Left ventricle myocardium inferior (tissue), 1 donor: Measurements from ENCODE around the gene BMX. TPM values are rescaled to one million over a fixed set of nuclear protein-coding genes. Genes with fewer than 3 reads are reported as not detected.

Experiments used
- DNase-seq: peaks from one replicate; pipeline ENCODE4 v3.0.0-alpha.2; 2020
- H3K27ac ChIP-seq: fragments of 200-600 bp; replicated peaks from 2 replicates; pipeline ENCODE4 v1.8.0; 2021
- H3K27me3 ChIP-seq: fragments of 200-600 bp; 2 replicates; pipeline ENCODE4 v1.8.0; 2021; ENCODE audit warnings: low read depth
- H3K36me3 ChIP-seq: fragments of 200-600 bp; 2 replicates; pipeline ENCODE4 v1.8.0; 2021
- H3K4me1 ChIP-seq: fragments of 200-600 bp; 2 replicates; pipeline ENCODE4 v1.8.0; 2021
- H3K4me3 ChIP-seq: fragments of 200-600 bp; 2 replicates; pipeline ENCODE4 v1.8.0; 2021; ENCODE audit warnings: mild to moderate bottlenecking, moderate library complexity
- H3K9me3 ChIP-seq: fragments of 200-600 bp; replicated peaks from 2 replicates; pipeline ENCODE4 v1.8.0; 2021
- intact Hi-C: fragments of 100-400 bp; cut with micrococcal nuclease; formaldehyde crosslinking; loops from one replicate; pipeline ENCODE4 v1.11.0; 2022
- total RNA-seq: library from RNA; stranded (reverse); fragmentation: NEBNext Ultra II Directional; extraction: Animal tissue kit (Norgen Biotek cat#: 25700); gene quantifications from one replicate; pipeline ENCODE4 v1.2.1, GENCODE V29; 2021
- TF ChIP-seq, protein P1 (sequence below): fragments of 200-600 bp; IDR thresholded peaks from 2 replicates; pipeline ENCODE4 v1.8.0; 2021; ENCODE audit warnings: antibody characterized with exemption, mild to moderate bottlenecking, borderline replicate concordance
- donor health status: DM: no; HTN: yes; CAD: no; lungs with severe emphysema.

BMX gene
- total RNA-seq, 1 donor from 2014 or later: 3.3 TPM

DNA sequence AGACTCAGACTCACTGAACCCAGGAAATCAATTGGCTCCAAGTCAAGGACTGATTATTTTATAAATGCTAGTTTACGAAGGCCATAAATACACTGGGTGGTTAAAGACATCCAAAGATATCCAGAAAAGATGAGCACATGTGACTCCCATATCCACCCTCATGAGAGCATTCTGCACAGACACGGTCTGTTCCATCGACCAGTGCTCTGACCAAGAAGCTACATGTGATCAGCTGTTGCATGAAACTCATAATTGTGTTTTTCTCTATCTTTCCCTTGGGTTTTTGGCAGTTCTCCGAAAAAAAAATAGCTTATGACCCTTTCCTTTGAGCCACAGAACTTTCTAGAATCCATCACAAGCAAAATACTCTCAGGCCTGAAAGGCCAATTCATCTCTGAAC, 4.8 kb upstream of the BMX start:
- H3K27me3 ChIP-seq: no peaks in the 10 kb centered on the region

DNA sequence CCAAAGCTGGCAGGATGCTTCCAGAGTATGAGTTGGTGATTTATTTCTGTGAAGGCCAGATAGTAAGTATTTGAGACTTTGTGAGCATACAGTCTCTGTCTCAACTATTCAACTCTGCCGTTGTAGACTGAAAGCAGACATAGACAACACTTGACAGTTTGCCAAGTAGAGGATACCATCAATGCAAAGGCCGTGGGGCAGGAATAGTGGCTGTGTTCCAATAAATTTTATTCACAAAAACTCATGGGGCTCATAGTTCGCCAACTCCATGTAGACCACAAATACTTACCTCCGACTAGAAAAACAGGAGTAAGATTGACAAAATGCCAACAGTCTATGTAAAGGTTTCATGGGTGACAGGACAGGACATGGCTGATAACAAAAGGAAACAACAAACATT, 3.8 kb upstream of the BMX start:
- no peak for DNase-seq
- H3K4me3 ChIP-seq: no peak overlapping the region
- H3K27me3 ChIP-seq: no peaks in the 10 kb centered on the region
- intact Hi-C loops: loop anchor here (10.0 kb wide), 1 partner anchor 68 kb away; no protein-coding TSS in a partner anchor
- H3K27ac ChIP-seq: no peak overlapping the region
- H3K36me3 ChIP-seq: no peaks in the 10 kb centered on the region
- TF ChIP-seq, protein P1, sequence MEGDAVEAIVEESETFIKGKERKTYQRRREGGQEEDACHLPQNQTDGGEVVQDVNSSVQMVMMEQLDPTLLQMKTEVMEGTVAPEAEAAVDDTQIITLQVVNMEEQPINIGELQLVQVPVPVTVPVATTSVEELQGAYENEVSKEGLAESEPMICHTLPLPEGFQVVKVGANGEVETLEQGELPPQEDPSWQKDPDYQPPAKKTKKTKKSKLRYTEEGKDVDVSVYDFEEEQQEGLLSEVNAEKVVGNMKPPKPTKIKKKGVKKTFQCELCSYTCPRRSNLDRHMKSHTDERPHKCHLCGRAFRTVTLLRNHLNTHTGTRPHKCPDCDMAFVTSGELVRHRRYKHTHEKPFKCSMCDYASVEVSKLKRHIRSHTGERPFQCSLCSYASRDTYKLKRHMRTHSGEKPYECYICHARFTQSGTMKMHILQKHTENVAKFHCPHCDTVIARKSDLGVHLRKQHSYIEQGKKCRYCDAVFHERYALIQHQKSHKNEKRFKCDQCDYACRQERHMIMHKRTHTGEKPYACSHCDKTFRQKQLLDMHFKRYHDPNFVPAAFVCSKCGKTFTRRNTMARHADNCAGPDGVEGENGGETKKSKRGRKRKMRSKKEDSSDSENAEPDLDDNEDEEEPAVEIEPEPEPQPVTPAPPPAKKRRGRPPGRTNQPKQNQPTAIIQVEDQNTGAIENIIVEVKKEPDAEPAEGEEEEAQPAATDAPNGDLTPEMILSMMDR: no peak
- peaks cover 6% of the 10 kb centered on the region for H3K4me1 ChIP-seq
- no peaks in the 10 kb centered on the region for H3K9me3 ChIP-seq

More for the DNA sequence above, 4.8 kb upstream of the BMX start:
- Histone ChIP-seq H3K4me3 (no peak overlapping the region), H3K36me3 (peaks cover 4% of the 10 kb centered on the region), H3K4me1 (peaks cover 12% of the 10 kb centered on the region), H3K27ac (no peak overlapping the region), H3K9me3 (no peaks in the 10 kb centered on the region)
- intact Hi-C loops: loop anchor here (10.0 kb wide), 1 partner anchor 69 kb away; no protein-coding TSS in a partner anchor
- no peak for DNase-seq
- TF ChIP-seq, protein P1: no peak

DNA sequence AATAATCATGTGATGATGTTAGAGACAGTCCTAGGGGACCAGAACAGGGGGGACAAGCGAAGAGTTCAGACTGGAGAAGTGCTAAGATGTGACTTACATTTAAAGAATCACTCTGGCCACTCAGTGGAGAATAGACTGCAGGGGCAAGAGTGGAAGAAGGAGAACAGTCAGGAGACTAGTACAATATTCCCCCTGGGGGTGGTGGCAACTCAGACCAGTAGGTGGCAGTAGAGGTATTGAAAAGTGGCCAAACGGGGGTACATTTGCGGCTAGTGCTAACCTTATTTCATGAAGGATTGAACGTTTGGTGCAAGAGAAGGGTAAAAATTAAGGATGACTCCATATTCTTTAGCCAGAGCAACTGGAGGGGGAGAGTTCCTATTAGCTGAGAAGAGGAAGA, 2.7 kb upstream of the BMX start:
- intact Hi-C loops: loop anchor here (10.0 kb wide), 1 partner anchor 67 kb away; no protein-coding TSS in a partner anchor

DNA sequence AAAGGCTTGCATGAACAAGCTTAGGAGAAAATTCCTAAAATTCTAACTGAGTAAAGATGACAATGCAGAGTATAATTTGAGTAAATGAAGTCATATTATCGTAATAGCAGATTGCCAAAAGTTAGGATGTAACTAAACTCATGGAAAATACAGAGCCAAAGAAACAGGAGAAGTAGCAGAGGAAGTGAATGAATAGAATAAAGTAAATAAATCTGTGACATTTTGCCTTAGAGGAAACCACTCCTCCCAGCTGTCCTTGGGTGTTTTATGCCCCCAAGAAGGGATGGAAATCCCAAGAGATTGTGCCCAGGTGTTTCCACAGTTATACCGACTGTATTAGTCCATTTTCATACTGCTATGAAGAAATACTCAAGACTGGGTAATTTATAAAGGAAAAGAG, 1.9 kb upstream of the BMX start:
- H3K27me3 ChIP-seq: no peaks in the 10 kb centered on the region
- no peaks in the 10 kb centered on the region for H3K36me3 ChIP-seq
- DNase-seq: no peak
- no peak overlapping the region for H3K4me3 ChIP-seq
- intact Hi-C loops: loop anchor here (10.0 kb wide), 1 partner anchor 66 kb away; no protein-coding TSS in a partner anchor
- TF ChIP-seq, protein P1: no peak
- no peak overlapping the region for H3K27ac ChIP-seq
- H3K4me1 ChIP-seq: no peaks in the 10 kb centered on the region
- no peaks in the 10 kb centered on the region for H3K9me3 ChIP-seq

More for the DNA sequence above, 2.7 kb upstream of the BMX start:
- TF ChIP-seq, protein P1: peak; percentile 67
- H3K36me3 ChIP-seq: no peaks in the 10 kb centered on the region
- H3K4me1 ChIP-seq: no peaks in the 10 kb centered on the region
- peak; percentile 16 for DNase-seq
- no peak overlapping the region for H3K4me3 ChIP-seq
- no peak overlapping the region for H3K27ac ChIP-seq
- H3K27me3 ChIP-seq: no peaks in the 10 kb centered on the region
- no peaks in the 10 kb centered on the region for H3K9me3 ChIP-seq

DNA sequence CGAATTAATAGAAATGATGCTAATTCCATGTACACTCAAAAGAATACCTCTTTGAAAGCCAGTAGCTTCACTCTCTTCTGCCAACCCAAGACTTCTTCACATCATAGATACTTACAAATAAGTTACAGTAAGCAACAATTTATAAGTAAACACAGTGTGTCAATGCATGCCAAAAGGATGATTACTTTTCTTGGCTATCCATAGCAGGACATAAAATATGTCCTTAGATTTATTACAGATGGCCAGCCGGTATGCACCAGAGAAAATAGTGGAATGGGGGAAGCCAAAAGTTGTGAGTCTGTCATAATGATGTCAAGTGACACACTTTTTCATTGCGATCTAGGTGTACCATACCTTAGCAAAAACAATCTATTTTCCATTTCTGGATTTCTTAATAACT, 631 bp upstream of the BMX start:
- TF ChIP-seq, protein P1: no peak
- H3K36me3 ChIP-seq: no peaks in the 10 kb centered on the region
- no peaks in the 10 kb centered on the region for H3K9me3 ChIP-seq
- H3K27ac ChIP-seq: peak overlapping the region; percentile 51
- no peaks in the 10 kb centered on the region for H3K4me1 ChIP-seq
- H3K4me3 ChIP-seq: no peak overlapping the region
- DNase-seq: no peak
- intact Hi-C loops: loop anchor here (10.0 kb wide), 1 partner anchor 65 kb away; no protein-coding TSS in a partner anchor
- no peaks in the 10 kb centered on the region for H3K27me3 ChIP-seq
